Measurements from ENCODE around the gene CEP128.

GRCh38 chr14:80507292-80507869 lies 434.2 kb downstream of the CEP128 start:
- TF ChIP-seq POLR2A (IDR thresholded peaks at IDR 0.05) (no peak), EP300 (IDR thresholded peaks at IDR 0.05) (no peak), POLR2AphosphoS5 (IDR thresholded peaks at IDR 0.05) (no peak)
- TF ChIP-seq, protein P1, sequence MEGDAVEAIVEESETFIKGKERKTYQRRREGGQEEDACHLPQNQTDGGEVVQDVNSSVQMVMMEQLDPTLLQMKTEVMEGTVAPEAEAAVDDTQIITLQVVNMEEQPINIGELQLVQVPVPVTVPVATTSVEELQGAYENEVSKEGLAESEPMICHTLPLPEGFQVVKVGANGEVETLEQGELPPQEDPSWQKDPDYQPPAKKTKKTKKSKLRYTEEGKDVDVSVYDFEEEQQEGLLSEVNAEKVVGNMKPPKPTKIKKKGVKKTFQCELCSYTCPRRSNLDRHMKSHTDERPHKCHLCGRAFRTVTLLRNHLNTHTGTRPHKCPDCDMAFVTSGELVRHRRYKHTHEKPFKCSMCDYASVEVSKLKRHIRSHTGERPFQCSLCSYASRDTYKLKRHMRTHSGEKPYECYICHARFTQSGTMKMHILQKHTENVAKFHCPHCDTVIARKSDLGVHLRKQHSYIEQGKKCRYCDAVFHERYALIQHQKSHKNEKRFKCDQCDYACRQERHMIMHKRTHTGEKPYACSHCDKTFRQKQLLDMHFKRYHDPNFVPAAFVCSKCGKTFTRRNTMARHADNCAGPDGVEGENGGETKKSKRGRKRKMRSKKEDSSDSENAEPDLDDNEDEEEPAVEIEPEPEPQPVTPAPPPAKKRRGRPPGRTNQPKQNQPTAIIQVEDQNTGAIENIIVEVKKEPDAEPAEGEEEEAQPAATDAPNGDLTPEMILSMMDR (IDR thresholded peaks at IDR 0.05) = no peak

Data from stomach (tissue), 4 donors.